Suprapubic skin (tissue), 3 donors: ENCODE results near the gene CSF3.

Source experiments
- POLR2A ChIP-seq, 2 donors: fragments of 450-650 bp; IDR thresholded peaks; one replicate each; pipeline ENCODE4 v1.6.1; 2017; ENCODE audit warnings: antibody characterized with exemption in 2 of 2, mild to moderate bottlenecking in 2 of 2, moderate library complexity in 2 of 2
- TF ChIP-seq, protein P1 (sequence below), 2 donors: fragments of 200-600 bp in 1 of 2; fragments of 450-650 bp in 1 of 2; sonication (generic) in 1 of 2; IDR thresholded peaks; one replicate each; pipeline ENCODE4 v1.5.1; 2016 to 2019; ENCODE audit warnings: antibody characterized with exemption in 2 of 2, mild to moderate bottlenecking in 1 of 2, moderate library complexity in 1 of 2

DNA sequence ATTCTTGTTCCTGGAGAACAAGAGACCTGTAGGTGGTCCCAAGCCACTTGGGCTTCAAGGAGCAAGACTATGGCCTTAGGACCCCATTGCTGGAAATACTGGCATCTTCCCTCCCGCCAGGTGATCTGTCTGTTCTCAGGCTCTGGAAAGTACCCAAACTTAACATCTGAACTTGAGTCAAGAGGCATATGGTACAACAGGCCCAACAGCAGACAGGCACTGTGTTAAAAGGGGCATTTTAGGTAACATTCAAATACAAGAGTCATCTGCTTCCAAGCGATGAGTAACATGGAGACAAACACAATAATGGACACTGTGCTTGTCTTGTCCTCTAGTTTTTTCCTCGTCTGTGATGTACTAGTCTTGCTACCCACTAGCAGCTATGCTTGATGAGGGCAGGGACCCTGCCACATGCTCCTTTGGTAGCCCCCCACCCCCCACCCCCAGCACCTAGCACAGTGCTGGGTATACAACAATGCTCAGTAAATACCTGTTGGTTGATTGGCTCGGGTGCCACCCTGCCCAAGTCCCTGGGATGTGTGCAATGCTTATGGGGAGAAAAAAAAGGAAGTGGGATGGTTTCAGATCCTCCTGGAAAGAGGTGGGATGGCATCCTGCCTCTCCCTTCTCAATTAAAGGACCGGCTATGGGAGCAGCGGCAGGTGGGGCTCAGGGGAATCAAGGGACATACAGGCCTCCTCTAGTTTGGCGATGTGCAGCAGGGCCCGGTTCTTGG lies 19.4 kb downstream of the CSF3 start:
- TF ChIP-seq, protein P1, sequence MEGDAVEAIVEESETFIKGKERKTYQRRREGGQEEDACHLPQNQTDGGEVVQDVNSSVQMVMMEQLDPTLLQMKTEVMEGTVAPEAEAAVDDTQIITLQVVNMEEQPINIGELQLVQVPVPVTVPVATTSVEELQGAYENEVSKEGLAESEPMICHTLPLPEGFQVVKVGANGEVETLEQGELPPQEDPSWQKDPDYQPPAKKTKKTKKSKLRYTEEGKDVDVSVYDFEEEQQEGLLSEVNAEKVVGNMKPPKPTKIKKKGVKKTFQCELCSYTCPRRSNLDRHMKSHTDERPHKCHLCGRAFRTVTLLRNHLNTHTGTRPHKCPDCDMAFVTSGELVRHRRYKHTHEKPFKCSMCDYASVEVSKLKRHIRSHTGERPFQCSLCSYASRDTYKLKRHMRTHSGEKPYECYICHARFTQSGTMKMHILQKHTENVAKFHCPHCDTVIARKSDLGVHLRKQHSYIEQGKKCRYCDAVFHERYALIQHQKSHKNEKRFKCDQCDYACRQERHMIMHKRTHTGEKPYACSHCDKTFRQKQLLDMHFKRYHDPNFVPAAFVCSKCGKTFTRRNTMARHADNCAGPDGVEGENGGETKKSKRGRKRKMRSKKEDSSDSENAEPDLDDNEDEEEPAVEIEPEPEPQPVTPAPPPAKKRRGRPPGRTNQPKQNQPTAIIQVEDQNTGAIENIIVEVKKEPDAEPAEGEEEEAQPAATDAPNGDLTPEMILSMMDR (IDR thresholded peaks at IDR 0.05): no peak
- no peak for TF ChIP-seq POLR2A (IDR thresholded peaks at IDR 0.05)
